Lower lobe of right lung (tissue), 2 donors: Measurements from ENCODE around the gene HEXIM1. TPM values are rescaled to one million over a fixed set of nuclear protein-coding genes. Genes with fewer than 3 reads are reported as not detected.

Experiments
- ATAC-seq, 2 donors: fragments of 200-7000 bp; cut with Tn5 transposase; one replicate each; pipeline ENCODE4 v1.9.1; 2020 to 2022; ENCODE audit warnings: mild to moderate bottlenecking in 2 of 2, moderate library complexity in 2 of 2
- DNase-seq: peaks from one replicate; pipeline ENCODE4 v3.0.0-alpha.2; 2020
- H3K27ac ChIP-seq: fragments of 200-600 bp; one replicate; pipeline ENCODE4 v1.8.0; 2022
- H3K27me3 ChIP-seq: fragments of 200-600 bp; one replicate; pipeline ENCODE4 v1.8.0; 2022; ENCODE audit warnings: low read depth
- H3K36me3 ChIP-seq: fragments of 200-600 bp; one replicate; pipeline ENCODE4 v1.8.0; 2022; ENCODE audit warnings: mild to moderate bottlenecking
- H3K4me1 ChIP-seq: fragments of 200-600 bp; one replicate; pipeline ENCODE4 v1.8.0; 2022
- H3K4me3 ChIP-seq: fragments of 200-600 bp; one replicate; pipeline ENCODE4 v1.8.0; 2022; ENCODE audit warnings: mild to moderate bottlenecking
- H3K9me3 ChIP-seq: fragments of 200-600 bp; one replicate; pipeline ENCODE4 v1.8.0; 2022
- CTCF ChIP-seq: fragments of 200-600 bp; IDR thresholded peaks from one replicate; pipeline ENCODE4 v1.8.0; 2022; ENCODE audit warnings: antibody characterized with exemption, mild to moderate bottlenecking
- intact Hi-C: fragments of 100-400 bp; cut with DNase I; formaldehyde crosslinking; loops from one replicate; pipeline ENCODE4 v1.11.0; 2022
- total RNA-seq: library from RNA; stranded (reverse); fragmentation: NEBNext Ultra II Directional; extraction: Animal tissue kit (Norgen Biotek cat#: 25700); gene quantifications from one replicate; pipeline ENCODE4 v1.2.1, GENCODE V29; 2021
- donor health status: DM: no; HTN: yes; CAD: no; lungs with severe emphysema.

HEXIM1 gene
- total RNA-seq, 1 donor from 2014 or later: 33.9 TPM

DNA sequence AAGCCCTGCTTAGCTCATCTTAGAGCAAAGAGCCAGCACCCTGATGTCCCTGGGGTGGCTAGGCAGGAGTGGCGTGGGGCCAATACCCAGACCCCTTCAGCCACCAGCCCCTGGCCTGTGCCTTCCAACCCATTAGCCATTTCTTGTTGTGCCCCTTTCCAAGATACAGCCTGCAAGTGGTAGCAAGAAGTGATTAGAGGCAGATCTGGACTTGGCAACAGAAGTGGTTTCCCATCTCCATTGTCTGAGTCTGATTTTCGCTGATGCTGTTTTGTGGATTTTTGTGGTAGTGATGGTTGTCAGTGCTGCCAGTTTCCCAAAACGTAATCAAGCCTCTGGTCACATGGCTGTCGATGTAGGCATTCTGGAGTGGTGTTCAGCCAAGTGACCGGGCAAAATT, 41.7 kb upstream of the HEXIM1 start:
- no peaks in the 10 kb centered on the region for H3K27me3 ChIP-seq
- no peaks in the 10 kb centered on the region for H3K4me1 ChIP-seq
- peaks cover 70% of the 10 kb centered on the region for H3K36me3 ChIP-seq
- no peak for DNase-seq
- H3K9me3 ChIP-seq: no peaks in the 10 kb centered on the region
- intact Hi-C loops: no loop called here
- TF ChIP-seq CTCF: no peak
- no peak overlapping the region for H3K27ac ChIP-seq
- H3K4me3 ChIP-seq: no peak overlapping the region
- ATAC-seq: no peak

DNA sequence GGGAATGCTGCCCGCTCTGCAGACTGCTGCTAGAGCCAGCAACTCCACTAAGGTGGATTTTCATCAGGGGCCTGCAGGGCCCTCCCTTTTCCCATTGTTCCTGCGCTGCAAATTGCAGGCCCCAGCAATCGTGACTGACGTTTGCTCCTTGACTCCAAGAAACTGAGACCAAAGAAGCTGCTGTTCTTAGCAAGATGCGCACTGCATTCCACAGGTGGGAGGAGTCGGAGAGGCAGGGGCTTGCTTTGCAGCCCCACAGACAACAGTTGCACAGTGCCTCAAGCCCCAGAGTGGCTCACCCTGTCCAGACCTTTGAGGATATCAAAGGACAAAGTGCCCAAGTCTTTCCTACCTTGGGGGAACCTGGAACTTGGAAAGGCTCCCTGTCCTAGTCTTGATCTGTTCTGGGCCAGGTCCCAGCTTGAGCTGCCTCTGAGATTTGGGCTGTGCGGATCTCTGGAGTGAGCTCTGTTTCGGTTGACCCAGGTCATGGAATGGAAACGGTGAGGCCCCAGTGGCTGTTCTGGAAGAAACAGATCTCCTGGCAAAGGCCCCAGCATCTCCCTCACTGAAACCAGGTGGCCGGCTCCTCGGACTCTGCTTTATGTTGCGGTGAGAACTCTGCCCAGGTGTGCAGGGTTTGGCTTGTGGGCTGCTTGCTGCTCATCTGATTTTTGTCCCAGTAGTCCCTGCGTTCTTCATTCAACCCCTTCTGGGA, 40.8 kb upstream of the HEXIM1 start:
- ATAC-seq: no peak
- Histone ChIP-seq H3K27me3 (no peaks in the 10 kb centered on the region), H3K4me1 (no peaks in the 10 kb centered on the region), H3K4me3 (no peak overlapping the region), H3K9me3 (no peaks in the 10 kb centered on the region), H3K36me3 (peaks cover 64% of the 10 kb centered on the region), H3K27ac (no peak overlapping the region)
- intact Hi-C loops: no loop called here
- no peak for DNase-seq
- TF ChIP-seq CTCF: no peak

- peak in 1 of 2 donors; percentile 5 for ATAC-seq
- intact Hi-C loops: no loop called here
- Histone ChIP-seq H3K9me3 (no peaks in the 10 kb centered on the region), H3K36me3 (peaks cover 64% of the 10 kb centered on the region), H3K4me1 (no peaks in the 10 kb centered on the region), H3K4me3 (no peak overlapping the region), H3K27ac (no peak overlapping the region), H3K27me3 (no peaks in the 10 kb centered on the region)
- DNase-seq: no peak
- TF ChIP-seq CTCF: no peak
Observed at GRCh38 chr17:45108051-45108450, 40.2 kb upstream of the HEXIM1 start.

GRCh38 chr17:45108595-45109521, 39.4 kb upstream of the HEXIM1 start:
- no peak overlapping the region for H3K4me3 ChIP-seq
- DNase-seq (no peak), ATAC-seq (peak in 1 of 2 donors; percentile 9)
- H3K4me1 ChIP-seq: no peaks in the 10 kb centered on the region
- H3K27me3 ChIP-seq: no peaks in the 10 kb centered on the region
- peak overlapping the region; percentile 49 for H3K27ac ChIP-seq
- H3K36me3 ChIP-seq: peaks cover 63% of the 10 kb centered on the region
- intact Hi-C loops: no loop called here
- no peaks in the 10 kb centered on the region for H3K9me3 ChIP-seq
- TF ChIP-seq CTCF: no peak

DNA sequence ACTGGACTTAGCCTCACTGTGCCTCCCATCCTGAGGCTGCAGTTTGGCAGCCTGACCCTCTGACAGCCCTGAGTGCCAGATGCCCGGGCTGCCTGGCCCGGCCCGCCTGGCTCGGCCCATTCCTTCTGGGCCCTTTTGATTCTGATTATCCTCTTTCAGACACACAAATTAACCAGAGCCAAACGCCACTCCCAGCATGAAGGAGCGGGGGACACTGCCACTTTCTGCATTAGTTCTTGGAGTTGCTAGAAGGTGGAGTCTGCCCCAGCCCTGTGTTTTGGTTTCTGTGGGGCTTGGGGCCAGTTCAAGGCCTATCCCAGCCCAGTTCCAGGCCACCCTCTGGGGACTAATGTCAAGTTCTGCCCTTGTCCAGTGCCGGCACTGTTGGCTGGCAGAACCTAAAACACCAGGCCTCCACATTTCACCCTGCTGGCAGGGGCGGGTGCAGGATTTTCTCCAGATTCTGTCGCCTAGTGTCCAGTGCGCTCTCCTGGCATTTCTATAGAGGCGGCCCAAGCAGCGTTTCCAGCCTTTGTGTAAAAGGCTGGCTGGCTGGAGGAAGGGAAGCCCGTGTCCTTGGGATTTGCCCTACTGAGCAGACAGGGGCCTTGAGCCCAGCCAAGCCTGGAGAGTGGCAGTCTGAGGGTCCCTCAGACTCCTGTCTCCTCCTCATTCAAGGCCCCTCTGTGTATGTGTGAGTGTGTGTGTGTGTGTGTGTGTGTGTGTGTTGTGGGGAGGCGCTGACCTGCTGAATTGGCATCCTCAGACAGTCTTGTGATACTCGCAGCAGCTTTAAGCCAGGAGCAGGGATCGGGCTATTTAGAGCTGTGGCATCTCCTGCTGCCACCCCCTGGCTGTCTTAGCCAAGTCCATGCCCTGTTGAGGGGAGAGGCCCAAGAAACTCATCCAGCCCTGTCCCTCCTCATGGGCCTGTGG, 37.3 kb upstream of the HEXIM1 start:
- ATAC-seq: no peak
- intact Hi-C loops: no loop called here
- no peak overlapping the region for H3K27ac ChIP-seq

More for the DNA sequence above, 37.3 kb upstream of the HEXIM1 start:
- no peak overlapping the region for H3K4me3 ChIP-seq
- no peak for TF ChIP-seq CTCF
- H3K9me3 ChIP-seq: no peaks in the 10 kb centered on the region
- peaks cover 42% of the 10 kb centered on the region for H3K36me3 ChIP-seq
- no peaks in the 10 kb centered on the region for H3K4me1 ChIP-seq
- no peak for DNase-seq
- no peaks in the 10 kb centered on the region for H3K27me3 ChIP-seq
